ENCODE data around the gene CCNY.

Gene CCNY

DNA sequence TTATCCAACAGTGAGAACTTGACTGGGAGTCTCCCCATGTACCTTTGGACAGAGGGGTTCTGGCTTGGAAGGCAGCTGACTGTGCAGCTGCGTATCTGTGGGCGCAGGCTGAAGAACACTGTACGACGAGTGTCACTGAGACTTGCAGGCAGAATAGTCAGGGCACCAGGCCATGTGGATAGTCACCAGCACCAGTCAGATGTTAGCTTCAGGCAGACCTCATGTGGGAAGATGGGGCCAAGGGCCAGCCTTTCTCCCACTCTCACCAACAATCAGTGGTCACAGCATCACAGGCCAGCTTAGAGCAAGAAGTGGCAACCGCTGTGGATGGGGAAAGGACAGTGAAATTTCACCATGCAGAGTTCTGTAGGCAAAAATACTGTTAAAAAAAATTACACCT is 225.4 kb downstream of the CCNY start:
- no peak for DNase-seq (ENCODE audit: low read depth)

GRCh38 chr10:35562427-35562826 is 226.1 kb downstream of the CCNY start:
- no peak for DNase-seq (ENCODE audit: low read depth)

- DNase-seq (ENCODE audit: low read depth) = no peak
These were observed 227.1 kb downstream of the CCNY start for GRCh38 chr10:35563261-35563891.

- DNase-seq (ENCODE audit: low read depth) = no peak
These were observed 228.1 kb downstream of the CCNY start for GRCh38 chr10:35564341-35564968.

DNA sequence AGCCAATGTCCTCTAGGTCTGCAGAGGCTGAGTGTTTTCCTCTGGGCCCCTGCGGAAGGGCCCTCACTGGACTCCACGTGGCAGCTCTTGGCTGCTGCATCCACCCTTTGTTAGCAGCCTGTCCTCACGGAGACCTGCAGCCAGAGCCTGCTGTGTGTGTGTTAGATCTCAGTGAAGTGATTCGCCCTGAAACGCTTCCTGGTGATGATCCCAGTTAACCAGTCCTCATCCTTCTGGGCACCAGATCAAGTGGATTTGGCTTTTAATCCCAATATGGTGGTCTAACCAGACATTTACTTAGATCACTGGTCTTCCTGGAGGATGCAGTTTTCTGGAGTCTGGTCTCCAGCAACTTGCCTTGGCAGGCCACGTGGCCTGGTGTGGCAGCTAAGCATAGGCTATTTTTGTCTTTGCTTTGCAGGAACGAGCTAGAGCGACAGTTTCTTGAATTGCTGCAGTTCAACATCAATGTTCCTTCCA is 229.3 kb downstream of the CCNY start:
- no peak for DNase-seq (ENCODE audit: low read depth)

GRCh38 chr10:35567951-35568350 is 231.6 kb downstream of the CCNY start:
- DNase-seq (ENCODE audit: low read depth) = no peak

DNA sequence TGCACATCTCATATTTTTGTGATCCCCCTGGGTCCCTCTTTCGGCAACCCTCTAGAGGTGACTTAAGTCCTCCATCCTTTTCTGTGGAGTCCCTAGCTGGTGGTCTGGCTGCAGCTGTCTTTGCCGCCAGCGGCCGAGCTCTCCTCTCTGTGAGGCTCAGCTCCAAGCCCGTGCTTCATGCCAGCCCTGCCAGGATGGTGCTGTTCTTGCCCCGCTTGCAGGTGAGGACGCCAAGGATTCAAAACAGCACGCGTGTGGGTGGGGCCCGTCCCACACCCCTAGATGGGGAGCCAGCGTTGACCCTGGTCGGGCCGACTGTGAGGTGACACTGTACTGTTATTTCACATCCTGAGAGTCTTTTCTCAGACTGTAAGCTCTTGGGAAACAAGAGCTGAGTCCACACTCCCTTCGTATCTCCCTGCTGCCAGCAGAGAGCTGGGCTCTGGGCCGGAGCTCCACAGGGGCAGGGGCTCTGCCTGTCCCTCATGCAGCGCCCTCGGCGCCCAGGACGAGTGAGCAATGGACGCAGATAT is 232.2 kb downstream of the CCNY start:
- no peak for DNase-seq (ENCODE audit: low read depth)

GRCh38 chr10:35569111-35569707 is 232.9 kb downstream of the CCNY start:
- DNase-seq (ENCODE audit: low read depth) = no peak

GRCh38 chr10:35569836-35570235 is 233.5 kb downstream of the CCNY start:
- DNase-seq (ENCODE audit: low read depth) = no peak

DNA sequence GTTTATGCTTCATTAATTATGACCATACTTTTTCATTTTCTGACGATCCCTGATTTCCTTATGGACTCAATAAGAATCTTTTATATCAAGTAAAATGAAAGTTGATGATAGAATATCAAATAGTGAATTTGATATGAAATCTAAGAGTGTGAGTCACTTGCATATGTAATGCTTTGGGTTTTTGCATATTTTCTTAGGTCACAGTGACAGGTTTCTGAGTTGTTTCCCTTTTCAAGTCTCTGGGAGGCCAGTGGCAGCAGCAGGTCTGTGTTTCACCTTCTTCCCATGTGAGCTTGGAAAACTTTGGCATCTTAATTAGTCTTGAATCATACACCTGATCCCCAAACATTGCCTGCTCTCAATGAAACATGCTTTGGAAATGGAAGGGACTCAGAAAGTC is 234.1 kb downstream of the CCNY start:
- no peak for DNase-seq (ENCODE audit: low read depth)

GRCh38 chr10:35572583-35572982 is 236.3 kb downstream of the CCNY start:
- DNase-seq (ENCODE audit: low read depth) = no peak

GRCh38 chr10:35573796-35574195 is 237.5 kb downstream of the CCNY start:
- no peak for DNase-seq (ENCODE audit: low read depth)

DNA sequence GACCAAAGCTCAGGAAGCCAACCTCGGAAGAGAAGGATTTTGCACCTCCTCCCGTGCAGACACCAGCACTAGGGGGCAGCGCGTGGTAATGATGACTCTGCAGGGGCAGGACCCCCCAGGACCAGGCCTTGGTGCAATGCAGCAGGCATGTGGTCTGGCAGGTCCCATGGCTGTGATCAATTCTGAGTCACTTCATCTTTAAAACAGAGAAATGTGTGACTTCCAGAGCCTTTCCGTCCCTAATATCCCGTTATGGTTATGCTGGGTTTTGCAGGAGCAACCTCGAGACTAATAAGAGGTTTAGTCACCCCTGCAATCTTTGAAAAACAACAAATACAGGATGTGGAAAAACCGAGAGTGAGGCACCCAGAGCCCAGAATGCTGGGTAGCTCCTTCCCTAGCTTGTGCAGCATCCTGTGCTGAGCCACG is 238.6 kb downstream of the CCNY start:
- DNase-seq (ENCODE audit: low read depth) = peak; percentile 84

- DNase-seq (ENCODE audit: low read depth) = no peak
These were observed 239.3 kb downstream of the CCNY start for GRCh38 chr10:35575640-35576039.

DNA sequence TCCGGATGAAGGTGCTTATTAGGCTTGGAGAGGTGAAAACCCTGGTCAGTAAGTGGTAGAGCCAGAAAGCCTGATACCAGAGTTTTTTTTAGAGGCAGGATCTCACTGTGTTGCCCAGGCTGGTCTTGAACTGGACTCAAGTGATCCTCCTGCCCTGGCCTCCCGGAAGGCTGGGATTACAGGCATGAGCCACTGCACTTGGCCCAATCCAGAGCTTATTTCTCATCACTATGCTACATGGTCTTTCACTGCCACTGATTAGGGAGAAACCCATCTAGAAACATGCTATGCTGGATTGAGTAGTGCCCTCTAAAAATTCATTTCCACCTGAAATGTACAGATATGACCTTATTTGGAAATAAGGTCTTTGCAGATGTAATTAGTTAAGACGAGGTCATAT is 240.4 kb downstream of the CCNY start:
- DNase-seq (ENCODE audit: low read depth) = no peak

DNA sequence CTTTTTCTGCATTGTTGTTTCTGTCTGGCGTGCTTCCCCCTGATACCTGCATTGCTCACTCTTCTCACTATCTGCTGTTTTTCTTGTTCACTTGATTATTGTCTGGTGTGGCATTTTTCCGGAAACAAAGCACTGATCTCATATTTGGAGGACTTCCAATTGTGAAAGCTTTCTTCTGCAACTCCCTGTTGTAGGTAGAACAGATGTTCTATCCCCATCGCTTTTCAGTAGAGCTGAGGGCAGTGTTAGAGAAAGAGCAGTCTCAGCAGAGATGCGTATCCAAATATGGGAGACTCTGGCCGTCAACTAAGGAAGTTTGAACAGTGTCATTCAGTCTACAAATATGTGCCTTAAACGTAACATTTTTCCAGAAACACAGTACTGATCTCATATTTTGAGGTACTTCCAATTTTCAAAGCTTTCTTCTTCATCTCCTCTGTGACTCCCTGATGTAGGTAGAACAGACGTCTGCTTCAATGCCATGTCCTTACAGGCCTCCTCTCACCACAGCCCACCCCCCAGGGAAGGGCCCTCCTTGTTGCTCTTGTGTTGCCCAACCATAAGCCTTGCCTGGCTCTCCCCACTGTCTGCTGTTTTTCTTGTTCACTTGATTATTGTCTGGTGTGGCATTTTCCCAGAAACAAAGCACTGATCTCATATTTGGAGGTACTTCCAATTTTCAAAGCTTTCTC is 241.8 kb downstream of the CCNY start:
- no peak for DNase-seq (ENCODE audit: low read depth)

DNA sequence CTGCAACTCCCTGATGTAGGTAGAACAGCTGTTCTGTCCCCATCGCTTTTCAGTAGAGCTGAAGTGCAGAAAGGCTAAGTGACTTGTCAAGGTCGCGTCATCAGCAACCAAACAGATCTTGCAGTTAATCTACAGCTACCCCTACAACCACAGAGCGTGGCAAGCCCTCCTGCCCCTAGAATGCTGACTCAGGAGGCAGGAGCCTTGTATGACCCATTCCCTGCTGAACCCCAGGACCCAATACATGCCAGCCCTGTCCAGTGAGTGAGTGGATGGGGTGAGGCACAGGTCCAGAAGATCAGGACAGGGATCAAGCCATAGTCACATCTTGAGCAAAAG is 242.3 kb downstream of the CCNY start:
- DNase-seq (ENCODE audit: low read depth) = no peak

DNA sequence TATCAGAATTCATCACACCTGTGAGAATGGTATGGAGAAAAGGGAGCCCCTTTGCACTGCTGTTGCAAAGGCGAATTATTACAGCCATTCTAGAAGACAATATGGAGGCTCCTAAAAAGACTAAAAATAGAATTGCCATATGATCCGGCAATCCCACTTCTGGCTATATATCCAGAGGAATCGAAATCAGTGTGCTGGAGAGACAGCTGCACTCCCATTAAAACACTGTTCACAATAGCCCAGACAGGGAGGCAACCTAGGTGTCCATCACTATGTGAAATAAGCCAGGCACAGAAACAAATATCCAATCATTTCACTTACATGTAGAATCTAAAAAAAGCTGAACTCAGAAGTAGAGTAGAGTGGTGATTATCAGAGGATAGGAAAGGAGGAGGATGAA is 242.8 kb downstream of the CCNY start:
- no peak for DNase-seq (ENCODE audit: low read depth)

- DNase-seq (ENCODE audit: low read depth) = no peak
These were observed 243.6 kb downstream of the CCNY start for GRCh38 chr10:35579726-35580422.

DNA sequence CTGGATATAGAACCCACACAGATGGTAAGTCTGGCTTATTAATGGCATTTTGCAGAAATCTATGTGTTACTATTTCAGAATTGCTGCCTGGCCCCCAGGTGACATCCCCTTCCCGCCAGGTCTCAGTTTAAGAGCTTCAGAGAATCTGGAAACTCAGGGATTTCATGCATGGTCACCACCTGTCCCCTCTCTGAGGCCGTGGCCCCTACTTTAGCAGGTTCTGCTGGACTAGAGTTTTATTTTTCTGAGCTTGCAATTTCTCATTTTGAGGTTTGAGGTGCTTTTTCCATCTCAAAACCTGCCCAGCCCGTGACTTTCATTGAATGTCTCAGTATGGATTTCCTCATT is 244.1 kb downstream of the CCNY start:
- DNase-seq (ENCODE audit: low read depth) = no peak

- DNase-seq (ENCODE audit: low read depth) = no peak
These were observed 245.3 kb downstream of the CCNY start for GRCh38 chr10:35581655-35582054.

DNA sequence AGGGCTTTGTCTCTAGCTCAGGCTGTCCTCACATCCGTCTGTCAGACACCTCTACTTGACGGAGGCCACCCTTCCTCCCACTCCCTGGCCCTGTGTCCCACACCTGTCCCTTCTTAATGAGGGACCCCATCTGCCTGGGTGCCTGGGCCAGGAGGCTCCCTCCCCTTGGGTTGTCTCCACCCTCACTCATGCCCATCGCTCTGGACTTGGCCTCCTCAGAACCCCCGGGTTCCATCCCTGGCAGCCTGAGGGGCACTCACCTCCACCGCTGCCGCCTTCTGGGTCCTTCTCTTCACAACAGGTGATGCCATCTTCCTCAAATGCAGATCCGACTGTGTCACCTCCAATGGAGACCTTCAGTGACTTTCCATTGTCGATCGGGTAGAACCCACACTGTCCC is 248.6 kb downstream of the CCNY start:
- DNase-seq (ENCODE audit: low read depth) = no peak

Measured in HS-5 (cell line).